Fibroblast of skin of left quadriceps (primary cell): ENCODE data around the gene KYAT1.
"Not testable (repeated sequence)": the region's sequence is repeated elsewhere in the genome, so short reads cannot be mapped to it uniquely, and the experiment has no call there.

Experiments used
- DNase-seq, 2 experiments: peaks; one replicate each; pipeline ENCODE4 v3.0.0-alpha.2; 2013; ENCODE audit warnings: low read depth in 2 of 2

Gene KYAT1

DNA sequence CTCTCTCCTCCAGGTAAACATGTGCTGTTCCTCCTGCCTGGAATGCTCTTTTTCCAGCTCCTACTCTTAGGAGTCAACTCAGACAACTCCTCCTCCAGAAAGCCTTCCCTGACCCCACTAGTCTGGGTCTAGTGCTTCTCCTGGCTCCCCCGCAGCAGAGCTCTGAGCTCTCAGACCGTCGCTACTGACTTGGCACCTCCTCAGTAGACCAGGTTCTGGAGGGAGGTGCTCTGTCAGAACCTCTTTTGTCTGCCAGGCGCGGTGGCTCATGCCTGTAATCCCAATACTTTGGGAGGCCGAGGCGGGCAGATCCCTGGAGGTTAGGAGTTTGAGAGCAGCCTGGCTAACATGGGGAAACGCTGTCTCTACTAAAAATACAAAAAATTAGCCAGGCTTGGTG is 3.6 kb upstream of the KYAT1 start:
- DNase-seq = no peak

DNA sequence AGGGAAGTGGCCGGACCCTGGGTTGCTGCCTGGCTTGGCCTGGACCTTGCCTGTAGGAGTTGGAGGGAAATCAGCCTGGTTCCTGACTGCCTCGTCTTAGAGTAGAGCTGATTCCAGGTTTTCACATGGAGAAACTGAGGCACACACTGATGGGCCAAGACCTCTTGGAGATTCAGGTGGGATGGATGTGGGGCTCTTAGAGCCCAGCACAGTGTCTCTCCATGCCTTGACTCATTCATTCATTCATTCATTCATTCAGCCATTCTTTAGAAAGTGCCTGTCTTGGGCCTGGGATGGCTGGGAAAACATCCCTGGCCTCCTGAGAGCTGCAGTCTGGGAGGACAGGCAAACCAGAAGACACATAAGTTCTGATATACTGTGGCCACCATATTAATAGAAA is 2.4 kb upstream of the KYAT1 start:
- no peak for DNase-seq

DNA sequence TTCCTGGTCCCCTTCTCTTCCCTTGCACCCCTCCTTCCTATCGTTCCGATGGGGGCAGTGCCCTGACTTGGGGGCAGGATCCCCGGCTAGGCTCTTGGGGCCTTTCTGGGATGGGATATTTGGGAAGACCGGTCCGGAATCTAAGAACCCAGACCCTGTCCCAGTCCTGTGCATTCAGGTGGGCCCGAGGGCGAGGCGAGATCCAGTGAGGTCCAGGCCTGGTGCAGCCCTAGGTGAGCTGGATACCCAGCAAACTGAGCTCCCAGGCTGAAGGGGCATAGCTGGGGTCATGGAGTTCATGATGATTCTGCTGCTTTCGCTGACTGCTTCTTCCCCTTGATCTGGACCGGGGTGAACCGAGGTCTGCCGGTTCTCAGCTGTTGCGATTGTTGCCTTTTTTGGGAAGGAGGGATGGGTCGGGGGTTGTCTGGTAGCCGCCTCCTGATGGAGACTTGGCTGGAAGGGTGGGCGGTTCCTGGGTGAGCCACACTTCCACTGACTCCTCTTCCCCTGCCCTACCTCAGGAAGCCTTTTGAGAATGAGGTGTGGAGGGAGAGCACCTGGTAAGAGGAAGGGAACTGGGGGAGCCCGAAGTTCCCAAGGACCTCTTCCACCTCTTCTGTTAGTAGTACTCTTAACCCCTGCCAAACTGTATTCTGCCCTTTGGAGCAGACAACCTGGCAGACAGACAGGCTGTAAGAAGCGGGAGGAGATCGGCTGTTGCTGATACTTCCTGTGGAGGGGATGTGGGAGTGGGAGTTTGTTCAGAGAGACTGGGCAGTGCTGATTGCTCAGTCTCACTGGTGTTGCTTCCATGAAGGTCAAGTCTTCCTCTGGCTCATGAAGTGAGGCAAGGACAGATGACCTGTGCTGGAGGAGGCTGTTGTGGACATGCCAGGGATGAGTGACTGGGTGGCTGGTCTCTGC is 1.2 kb upstream of the KYAT1 start:
- DNase-seq = no peak

DNA sequence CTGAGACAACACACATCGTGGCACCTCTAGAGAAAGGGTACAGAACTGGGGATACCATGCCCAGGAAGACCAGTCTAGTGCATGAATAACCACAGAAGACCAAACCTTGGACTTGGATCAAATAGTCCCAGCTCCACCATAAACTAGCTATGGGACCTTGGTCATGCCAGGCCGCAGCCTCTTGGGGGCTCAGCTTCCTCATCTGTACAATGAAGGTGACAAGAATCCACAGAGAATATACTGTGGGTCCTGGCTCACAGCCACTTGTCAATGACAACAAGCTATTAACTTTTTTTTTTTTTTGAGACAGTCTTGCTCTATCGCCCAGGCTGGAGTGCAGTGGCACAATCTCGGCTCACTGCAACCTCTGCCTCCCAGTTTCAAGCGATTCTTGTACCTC is 3.9 kb downstream of the KYAT1 start:
- no peak for DNase-seq

DNA sequence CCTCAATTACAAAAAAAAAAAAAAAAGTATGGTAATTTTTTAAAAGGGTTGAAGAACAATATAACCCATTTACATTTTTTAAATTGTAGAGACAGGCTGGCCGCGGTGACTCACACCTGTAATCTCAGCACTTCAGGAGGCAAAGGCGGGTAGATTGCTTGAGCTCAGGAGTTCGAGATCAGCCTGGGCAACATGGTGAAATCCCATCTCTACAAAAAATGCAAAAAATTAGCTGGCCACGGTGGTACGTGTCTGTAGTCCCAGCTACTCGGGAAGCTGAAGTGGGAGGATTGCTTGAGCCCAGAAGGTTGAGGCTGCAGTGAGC is 10.8 kb downstream of the KYAT1 start:
- not testable (repeated sequence) for DNase-seq

DNA sequence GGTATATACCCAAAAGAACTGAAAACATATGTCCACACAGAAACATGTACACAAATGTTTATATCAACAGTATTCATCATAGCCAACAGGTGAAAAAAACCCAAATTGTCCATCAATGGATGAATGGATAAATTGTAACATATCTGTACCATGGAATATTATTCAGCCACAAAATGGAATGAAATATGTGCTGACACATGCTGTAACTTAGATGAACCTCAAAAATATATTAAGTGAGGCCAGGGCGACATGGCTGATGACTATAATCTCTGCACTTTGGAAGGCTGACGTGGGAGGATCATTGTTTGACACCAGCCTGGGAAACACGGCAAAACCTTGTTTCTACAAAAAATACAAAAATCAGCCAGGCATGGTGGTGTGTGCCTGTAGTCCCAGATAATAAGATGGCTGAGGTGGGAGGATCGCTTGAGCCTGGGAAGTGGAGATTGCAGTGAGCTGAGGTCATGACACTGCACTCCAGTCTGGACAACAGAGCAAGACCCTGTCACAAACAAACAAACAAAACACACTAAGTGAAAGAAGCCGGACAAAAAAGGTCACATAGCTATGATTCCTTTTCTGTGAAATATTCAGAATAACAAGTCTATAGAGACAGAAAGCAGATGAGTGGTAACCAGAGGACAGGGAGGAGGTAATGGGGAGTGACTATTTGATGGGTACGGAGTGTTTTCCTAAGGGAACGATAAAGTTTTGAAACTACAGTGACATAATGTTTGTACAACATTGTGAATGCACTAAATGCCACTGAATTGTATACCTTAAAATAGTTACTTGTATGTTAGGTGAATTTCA is 11.4 kb downstream of the KYAT1 start:
- no peak for DNase-seq

DNA sequence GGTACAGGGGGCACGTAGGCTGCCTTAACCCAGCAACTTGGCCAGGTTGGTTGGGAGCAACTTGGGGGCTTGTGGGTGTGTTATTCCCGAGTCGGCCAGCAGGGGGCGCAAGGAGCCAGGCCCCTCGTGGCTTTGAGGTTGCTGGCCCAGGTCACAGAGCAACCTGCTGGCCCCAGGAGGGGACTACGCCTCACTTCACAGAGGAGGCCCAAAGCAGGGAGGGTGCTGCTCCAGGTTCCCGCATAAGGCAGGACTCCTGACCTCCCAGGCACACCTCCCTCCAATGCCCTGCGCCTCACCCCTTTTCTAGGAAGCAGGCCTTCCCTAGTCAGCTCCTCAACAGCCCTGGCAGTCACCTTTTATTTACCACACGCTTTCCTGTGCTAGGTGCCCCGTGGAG is 18.1 kb downstream of the KYAT1 start:
- DNase-seq = no peak

DNA sequence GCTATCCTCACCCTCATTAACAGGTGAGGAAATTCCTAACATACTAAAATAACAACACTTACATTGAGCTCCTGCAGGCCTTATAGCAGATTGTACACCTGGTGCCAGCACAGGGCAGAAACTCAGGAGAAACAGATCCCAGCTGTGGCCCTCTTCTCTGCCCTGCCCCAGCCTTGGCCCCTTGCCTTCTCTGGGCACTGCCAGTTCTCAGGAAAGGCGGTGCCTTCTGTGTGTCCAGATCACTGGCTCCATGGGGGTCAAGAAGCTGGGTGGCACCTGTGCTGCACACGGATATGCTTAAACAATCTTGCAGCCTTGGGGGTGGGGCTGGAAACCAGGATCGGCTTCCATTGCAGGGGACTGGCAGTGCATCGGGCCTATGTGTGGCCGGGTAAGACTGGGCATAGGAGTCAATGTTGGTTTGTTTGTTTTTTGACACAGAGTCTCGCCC is 19.3 kb downstream of the KYAT1 start:
- DNase-seq = no peak

DNA sequence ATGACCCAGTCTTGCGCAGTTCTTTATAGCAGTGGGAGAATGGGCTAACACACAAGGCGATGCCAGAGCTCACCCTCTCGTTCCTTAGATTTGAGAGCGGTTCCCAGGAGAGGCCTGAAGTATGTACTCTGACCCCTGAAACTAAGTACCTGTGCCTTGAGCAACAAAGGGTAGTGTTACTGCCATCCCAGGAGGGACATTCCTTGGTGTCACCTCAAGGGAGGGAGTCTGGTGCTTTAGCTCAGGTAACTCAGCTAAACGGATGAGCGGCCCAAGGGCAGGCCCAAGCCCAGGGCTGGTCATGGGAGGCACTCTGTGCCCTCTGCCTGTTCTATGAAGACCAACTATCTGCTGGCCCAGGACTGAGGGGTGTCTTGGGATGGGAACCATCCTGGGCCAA is 20.2 kb downstream of the KYAT1 start:
- DNase-seq = no peak

DNA sequence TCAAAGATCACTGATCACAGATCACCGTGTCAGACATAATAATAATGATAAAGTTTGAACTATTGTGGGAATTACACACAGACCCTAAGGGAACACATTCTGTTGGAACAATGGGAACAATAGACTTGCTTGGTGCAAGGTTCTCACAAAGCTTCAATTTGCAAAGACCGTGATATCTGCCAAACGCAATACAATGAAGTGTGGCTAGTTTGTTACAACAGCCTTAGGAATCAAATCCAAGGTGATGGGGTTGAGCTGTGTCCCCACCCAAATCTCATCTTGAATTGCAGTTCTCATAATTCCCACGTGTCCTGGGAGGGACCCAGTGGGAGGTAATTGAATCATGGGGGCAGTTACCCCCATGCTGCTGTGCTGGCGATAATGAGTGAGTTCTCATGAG is 20.8 kb downstream of the KYAT1 start:
- DNase-seq = no peak

DNA sequence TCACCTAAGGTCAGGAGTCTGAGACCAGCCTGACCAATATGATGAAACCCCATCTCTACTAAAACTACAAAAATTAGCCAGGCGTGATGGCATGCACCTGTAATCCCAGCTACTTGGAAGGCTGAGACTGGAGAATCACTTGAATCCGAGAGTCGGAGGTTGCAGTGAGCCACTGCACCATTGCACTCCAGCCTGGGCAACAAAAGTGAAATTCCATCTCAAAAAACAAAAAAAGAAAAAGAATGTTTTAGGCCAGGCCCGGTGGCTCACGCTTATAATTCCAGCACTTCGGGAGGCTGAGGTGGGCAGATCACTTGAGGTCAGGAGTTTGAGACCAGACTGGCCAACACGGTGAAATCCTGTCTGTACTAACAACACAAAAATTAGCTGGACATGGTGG is 23.3 kb downstream of the KYAT1 start:
- DNase-seq = not testable (repeated sequence)

DNA sequence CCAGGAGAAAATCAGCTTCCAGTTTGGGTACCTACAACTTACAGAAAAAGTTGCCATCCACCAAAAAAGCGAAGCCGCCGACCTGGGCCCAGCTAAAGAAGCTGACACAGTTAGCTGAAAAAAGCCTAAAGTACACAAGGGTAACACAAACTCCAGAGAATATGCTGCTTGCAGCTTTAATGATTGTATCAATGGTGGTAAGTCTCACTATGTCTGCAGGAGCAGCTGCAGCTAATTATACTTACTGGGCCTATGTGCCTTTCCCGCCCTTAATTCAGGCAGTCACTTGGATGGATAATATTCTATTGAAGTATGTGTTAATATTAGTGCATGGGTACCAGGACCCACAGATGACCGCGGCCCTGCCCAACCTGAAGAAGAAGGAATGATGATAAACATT is 27.3 kb downstream of the KYAT1 start:
- not testable (repeated sequence) for DNase-seq

DNA sequence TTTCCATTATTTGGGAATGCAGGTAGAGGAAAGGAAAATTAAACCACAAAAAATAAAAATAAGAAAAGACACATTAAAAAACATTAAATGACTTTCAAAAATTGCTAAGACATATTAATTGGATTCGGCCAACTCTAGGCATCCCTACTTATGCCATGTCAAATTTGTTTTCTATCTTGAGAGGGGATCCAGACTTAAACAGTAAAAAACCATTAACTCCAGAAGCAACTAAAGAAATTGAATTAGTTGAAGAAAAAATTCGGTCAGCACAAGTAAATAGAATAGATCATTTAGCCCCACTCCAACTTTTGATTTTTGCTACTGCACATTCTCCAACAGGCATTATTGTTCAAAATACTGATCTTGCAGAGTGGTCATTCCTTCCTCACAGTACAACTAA is 29.1 kb downstream of the KYAT1 start:
- not testable (repeated sequence) for DNase-seq

DNA sequence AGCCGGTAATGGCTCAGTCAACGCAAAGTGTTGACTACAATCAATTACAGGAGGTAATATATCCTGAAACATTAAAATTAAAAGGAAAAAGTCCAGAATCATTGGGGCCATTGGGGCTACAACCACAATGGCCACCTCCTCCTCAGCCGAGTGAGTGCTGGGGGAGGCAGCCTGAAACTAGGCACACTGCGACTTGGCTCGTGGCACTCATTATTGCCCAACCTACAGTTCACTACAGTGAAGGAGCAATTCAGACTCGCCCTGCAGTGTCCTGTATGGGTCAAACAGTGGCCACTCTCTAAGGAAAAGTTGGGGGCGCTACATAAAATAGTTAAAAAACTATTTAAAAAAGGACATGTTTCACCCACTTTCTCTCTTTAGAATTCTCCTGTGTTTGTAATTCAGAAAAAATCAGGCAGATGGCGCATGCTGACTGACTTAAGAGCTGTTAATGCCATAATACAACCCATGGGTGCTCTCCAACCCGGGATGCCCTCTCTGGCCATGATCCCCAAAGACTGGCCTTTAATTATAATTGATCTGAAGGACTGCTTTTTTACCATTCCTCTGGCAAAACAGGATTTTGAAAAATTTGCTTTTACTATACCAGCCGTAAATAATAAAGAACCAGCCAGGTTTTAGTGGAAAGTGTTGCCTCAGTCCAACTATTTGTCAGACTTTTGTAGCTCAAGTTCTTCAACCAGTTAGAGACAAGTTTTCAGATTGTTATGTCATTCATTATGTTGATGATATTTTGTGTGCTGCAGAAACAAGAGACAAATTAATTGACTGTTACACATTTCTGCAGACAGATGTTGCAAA is 29.8 kb downstream of the KYAT1 start:
- DNase-seq = not testable (repeated sequence)

DNA sequence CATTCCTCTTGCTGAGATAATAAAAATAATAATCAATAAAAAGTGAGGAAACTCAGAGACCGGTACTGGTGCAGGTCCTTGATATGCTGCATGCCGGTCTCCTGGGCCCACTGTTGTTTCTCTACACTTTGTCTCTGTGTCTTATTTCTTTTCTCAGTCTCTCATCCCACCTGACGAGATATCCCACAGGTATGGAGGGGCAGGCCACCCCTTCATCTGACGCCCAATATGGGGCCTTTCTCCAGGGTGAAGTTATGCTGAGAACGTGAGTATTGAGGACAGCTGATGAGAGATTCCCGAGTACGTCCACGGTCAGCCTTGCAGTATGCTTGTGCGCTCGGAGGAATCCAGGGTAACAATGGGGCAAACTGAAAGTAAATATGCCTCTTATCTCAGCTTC is 30.7 kb downstream of the KYAT1 start:
- DNase-seq = not testable (repeated sequence)

DNA sequence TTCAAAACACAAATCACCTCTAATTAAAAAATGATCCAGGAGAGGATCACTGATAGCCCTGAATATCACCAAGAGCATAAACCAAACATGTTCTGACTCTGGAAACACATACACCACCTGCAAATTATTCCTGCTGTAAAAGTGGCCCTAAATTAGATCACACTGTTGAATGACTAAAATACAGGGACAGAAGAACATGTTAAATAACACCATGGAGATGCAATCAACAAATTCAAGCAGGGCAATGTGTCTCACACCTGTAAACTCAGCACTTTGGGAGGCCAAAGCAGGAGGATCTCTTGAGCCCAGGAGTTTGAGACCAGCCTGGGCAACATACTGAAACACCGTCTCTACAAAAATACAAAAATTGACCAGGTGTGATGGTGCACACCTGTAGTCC is 33.9 kb downstream of the KYAT1 start:
- DNase-seq = no peak

DNA sequence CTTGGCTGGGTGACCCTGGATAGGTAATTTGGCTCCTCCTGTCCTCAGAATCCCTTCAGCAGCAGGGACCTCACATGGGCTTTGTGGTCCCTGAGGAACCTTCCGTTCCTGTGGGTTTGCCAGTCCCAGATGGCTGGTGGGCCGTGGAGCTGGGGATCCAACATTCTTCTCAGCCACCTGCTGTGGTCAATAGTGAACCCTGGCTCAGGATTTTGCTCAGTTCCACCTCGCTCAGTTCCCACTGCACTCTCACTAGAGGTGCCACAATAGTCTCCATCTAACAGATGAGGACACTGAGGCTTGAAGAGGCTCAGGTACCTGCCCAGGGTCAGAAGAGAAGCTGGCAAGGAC is 35.1 kb downstream of the KYAT1 start:
- no peak for DNase-seq

DNA sequence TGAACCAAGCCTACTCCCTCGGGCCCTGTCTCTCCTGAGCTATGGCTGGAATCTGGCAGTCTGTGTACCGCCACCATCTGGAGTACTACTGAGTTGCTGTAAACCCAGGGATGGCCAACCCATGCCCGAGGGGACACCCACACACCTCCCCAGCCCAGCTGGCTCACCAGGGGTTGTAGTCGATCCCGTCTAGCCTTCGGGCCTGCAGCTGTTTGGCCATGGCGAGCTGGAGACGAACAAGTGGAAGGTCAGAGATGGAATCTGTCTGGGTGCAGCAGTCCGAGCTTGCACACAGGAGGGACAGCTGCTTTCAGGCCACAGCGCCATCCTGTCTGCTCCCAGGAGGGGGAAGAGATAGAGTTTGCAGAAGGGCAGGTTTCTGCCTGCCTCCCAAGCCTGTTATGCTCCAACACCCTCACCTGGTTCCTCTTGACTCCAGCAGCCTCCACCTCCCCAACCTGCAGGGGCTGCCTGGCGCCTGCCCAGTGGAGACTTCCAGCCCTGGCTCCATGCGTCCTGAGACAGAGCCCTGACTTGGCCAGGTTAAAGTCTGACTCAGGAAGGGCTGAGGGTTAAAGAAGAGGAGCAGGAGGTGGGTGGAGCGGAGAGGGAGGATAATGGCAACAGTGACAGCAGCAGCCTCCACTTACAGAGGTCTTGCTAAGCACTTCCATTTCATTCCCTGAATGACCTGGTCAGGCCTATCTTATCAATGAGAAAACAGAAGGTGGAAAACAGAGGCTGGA is 36.4 kb downstream of the KYAT1 start:
- DNase-seq = no peak

DNA sequence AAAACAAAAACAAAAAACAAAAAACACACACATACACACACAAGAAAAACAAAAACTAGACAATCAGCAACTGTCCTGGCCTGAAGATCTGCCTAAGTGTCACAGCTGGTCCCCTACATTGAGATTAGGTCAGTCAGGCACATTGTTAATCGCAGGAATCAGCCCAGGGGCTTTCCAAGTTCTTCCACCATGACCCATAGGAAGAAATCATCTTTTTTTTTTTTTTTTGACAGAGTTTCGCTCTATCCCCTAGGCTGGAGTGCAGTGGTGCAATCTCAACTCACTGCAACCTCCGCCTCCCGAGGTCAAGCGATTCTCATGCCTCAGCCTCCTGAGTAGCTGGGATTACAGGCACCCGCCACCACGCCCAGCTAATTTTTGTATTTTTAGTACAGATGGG is 38.6 kb downstream of the KYAT1 start:
- not testable (repeated sequence) for DNase-seq

DNA sequence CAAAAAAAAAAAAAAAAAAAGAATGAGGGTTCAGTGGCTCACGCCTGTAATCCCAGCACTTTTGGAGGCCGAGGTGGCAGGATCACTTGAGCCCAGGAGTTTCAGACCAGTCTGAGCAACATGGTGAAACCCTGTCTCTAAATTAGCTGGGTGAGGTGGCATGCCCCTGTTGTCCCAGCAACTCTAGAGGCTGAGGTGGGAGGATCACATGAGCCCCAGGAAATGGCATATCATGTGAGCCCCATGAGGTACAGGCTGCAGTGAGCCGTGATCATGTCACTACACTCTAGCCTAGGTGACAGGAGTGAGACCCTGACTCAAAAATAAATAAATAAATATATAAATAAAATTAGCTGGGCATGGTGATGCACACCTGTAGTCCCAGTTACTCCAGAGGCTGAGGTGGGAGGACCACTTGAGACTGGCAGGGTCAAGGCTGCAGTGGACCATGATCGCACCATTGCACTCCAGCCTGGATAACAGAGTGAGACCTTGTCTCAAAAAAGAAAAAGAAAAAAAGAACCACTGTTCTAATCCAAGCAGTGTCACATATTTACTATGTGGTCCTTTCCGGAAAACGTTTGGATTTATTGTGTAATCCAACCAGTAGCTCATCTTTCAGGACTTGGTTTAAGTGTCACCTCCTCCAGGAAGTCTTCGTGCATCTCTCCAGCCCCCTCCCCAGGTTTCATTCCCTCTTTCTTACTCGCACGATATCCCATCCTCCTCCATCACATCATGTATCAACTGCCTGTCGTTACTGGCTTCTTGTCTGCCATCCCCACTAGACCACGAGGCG is 39.9 kb downstream of the KYAT1 start:
- DNase-seq = no peak

DNA sequence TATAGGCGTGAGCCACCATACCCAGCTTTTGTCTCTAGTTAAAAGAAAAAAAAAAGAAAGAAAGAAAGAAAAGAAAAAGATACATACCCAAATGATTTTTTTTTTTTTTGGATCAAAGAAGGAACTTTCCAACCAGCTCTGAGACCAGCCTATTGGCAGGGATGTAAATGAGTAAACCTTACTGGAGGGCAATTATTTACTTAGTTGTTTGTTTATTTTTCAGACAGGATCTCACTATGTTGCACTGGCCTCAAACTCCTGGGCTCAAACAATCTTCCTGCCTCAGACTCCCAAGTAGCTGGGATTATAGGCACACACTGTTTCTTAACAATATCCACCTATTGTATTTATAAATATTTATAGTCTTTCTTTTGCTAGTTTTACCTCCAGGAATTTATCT is 41.2 kb downstream of the KYAT1 start:
- no peak for DNase-seq
